ENCODE data around the gene PJVK.

DNA sequence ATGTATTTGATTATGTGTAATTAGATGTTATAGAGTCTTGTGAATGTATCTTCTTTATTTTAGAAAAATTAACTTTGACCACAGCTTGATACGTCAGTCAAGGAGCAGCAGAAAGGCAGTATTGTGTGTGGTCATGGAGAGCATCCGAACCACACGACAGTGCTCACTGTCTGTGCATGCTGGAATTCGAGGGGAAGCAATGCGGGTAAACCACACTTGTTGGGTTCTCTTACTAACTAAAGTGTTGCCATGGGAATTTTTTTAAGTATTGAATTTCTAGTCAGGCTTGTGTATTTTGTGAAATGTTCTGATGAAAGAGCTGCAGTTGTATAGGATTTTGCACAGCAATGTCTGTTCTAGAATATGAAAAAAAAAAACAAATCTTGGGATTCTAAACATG lies 4.8 kb downstream of the PJVK start:
- TF ChIP-seq, protein P1, sequence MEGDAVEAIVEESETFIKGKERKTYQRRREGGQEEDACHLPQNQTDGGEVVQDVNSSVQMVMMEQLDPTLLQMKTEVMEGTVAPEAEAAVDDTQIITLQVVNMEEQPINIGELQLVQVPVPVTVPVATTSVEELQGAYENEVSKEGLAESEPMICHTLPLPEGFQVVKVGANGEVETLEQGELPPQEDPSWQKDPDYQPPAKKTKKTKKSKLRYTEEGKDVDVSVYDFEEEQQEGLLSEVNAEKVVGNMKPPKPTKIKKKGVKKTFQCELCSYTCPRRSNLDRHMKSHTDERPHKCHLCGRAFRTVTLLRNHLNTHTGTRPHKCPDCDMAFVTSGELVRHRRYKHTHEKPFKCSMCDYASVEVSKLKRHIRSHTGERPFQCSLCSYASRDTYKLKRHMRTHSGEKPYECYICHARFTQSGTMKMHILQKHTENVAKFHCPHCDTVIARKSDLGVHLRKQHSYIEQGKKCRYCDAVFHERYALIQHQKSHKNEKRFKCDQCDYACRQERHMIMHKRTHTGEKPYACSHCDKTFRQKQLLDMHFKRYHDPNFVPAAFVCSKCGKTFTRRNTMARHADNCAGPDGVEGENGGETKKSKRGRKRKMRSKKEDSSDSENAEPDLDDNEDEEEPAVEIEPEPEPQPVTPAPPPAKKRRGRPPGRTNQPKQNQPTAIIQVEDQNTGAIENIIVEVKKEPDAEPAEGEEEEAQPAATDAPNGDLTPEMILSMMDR (conservative IDR thresholded peaks at IDR 0.05; ENCODE audit: low read depth, low read length): no peak
- TF ChIP-seq CHD1 (IDR thresholded peaks at IDR 0.05; ENCODE audit: low read depth, low read length) (no peak), FOS (IDR thresholded peaks at IDR 0.05; ENCODE audit: low read depth, low read length) (no peak), POLR2A (IDR thresholded peaks at IDR 0.05; ENCODE audit: low read depth, low read length) (no peak), CEBPB (IDR thresholded peaks at IDR 0.05; ENCODE audit: low read depth, low read length) (no peak)
